22Rv1 (cell line): ENCODE data around the gene ASXL3.

Source experiments
- CTCF ChIP-seq: fragments of 450-650 bp; IDR thresholded peaks from 2 replicates; pipeline ENCODE4 v1.5.1; 2017; ENCODE audit warnings: mild to moderate bottlenecking
- ZFX ChIP-seq: fragments of 450-650 bp; IDR thresholded peaks from 2 replicates; pipeline ENCODE4 v1.6.1; 2017; ENCODE audit warnings: antibody characterized with exemption, borderline replicate concordance

- no peak for TF ChIP-seq CTCF
- no peak for TF ChIP-seq ZFX
Observed at GRCh38 chr18:33577685-33578517, at the start of gene ASXL3.
